SK-N-SH treated with all-trans-retinoic acid at 6 μM for 48 hours (cell line): Measurements from ENCODE around the gene EXOSC5.

Experiments
- ARNTL ChIP-seq: fragments of 450-650 bp; formaldehyde crosslinking; IDR thresholded peaks from 2 replicates; pipeline ENCODE4 v1.5.0; 2020; ENCODE audit warnings: low read depth, mild to moderate bottlenecking, moderate library complexity, borderline replicate concordance
- CSDC2 ChIP-seq: fragments of 250-450 bp; sonication (Bioruptor Pico); IDR thresholded peaks from 2 replicates; pipeline ENCODE4 v1.5.0; 2020; ENCODE audit warnings: mild to moderate bottlenecking, moderate library complexity
- CSRNP3 ChIP-seq: fragments of 250-450 bp; sonication (Bioruptor Pico); IDR thresholded peaks from 2 replicates; pipeline ENCODE4 v1.5.1; 2021; ENCODE audit warnings: mild to moderate bottlenecking, moderate library complexity
- PATZ1 ChIP-seq: fragments of 250-450 bp; sonication (Bioruptor Pico); IDR thresholded peaks from 2 replicates; pipeline ENCODE4 v1.8.0; 2020; ENCODE audit warnings: mild to moderate bottlenecking, moderate library complexity, borderline replicate concordance
- PPARA ChIP-seq: fragments of 250-450 bp; sonication (Bioruptor Pico); IDR thresholded peaks from 2 replicates; pipeline ENCODE4 v1.5.0; 2020; ENCODE audit warnings: mild to moderate bottlenecking, borderline replicate concordance
- TOX ChIP-seq: fragments of 250-450 bp; sonication (Bioruptor Pico); IDR thresholded peaks from 2 replicates; pipeline ENCODE4 v1.8.0; 2021; ENCODE audit warnings: mild to moderate bottlenecking, moderate library complexity, borderline replicate concordance
- ZC3H10 ChIP-seq: fragments of 250-450 bp; sonication (Bioruptor Pico); IDR thresholded peaks from 2 replicates; pipeline ENCODE4 v1.5.1; 2021; ENCODE audit warnings: mild to moderate bottlenecking, moderate library complexity
- ZFP3 ChIP-seq: fragments of 250-450 bp; sonication (Bioruptor Pico); IDR thresholded peaks from 2 replicates; pipeline ENCODE4 v1.5.0; 2020; ENCODE audit warnings: mild to moderate bottlenecking, moderate library complexity
- ZFP30 ChIP-seq: fragments of 450-650 bp; formaldehyde crosslinking; IDR thresholded peaks from 2 replicates; pipeline ENCODE4 v1.5.0; 2022; ENCODE audit warnings: mild to moderate bottlenecking, moderate library complexity
- ZNF8 ChIP-seq: fragments of 450-650 bp; formaldehyde crosslinking; IDR thresholded peaks from 2 replicates; pipeline ENCODE4 v1.5.0; 2020; ENCODE audit warnings: mild to moderate bottlenecking, moderate library complexity

- TF ChIP-seq ZFP30 (CRISPR knock-in tag), result no peak
- no peak for TF ChIP-seq PATZ1
- TF ChIP-seq CSRNP3, result no peak
- no peak for TF ChIP-seq ARNTL (CRISPR knock-in tag)
- no peak for TF ChIP-seq TOX
- TF ChIP-seq CSDC2 (CRISPR knock-in tag), result no peak
- TF ChIP-seq ZNF8 (CRISPR knock-in tag), result no peak
- TF ChIP-seq ZFP3 (CRISPR knock-in tag), result no peak
- no peak for TF ChIP-seq ZC3H10 (CRISPR knock-in tag)
- TF ChIP-seq PPARA (CRISPR knock-in tag), result no peak
Observed at GRCh38 chr19:41414461-41414860, 17.3 kb upstream of the EXOSC5 start.
